ENCODE data around the gene XYLT1. TPM values are rescaled to one million over a fixed set of nuclear protein-coding genes. Genes with fewer than 3 reads are reported as not detected.

The XYLT1 gene
- total and polyA plus RNA-seq, 2 of the 8 experiments (the other 6 are each of a cell fraction or from before 2014, with no cell fraction given) = 6.6 to 25.4 TPM

GRCh38 chr16:17062676-17063075 is 408.1 kb downstream of the XYLT1 start:
- DNase-seq (ENCODE audit: low read depth in 1 of 2, low spot score in 2 of 2) (no peak), FAIRE-seq (no peak)
- Histone ChIP-seq H3K23me2 (ENCODE audit: low read depth, low read length) (no peaks in the 10 kb centered on the region), H2AK5ac (ENCODE audit: low read depth, low read length) (no peak overlapping the region), H3K4me3 (ENCODE audit: extremely low read depth in 1 of 4, insufficient read depth in 2 of 4, low read depth in 3 of 4, low read length in 4 of 4) (no peak overlapping the region), H3K9me3 (ENCODE audit: insufficient read depth in 2 of 2, low read depth in 1 of 2, low read length in 1 of 2) (no peaks in the 10 kb centered on the region), H3K4ac (replicated peaks; ENCODE audit: insufficient read length, low read depth, low read length) (no peak overlapping the region), H3K23ac (ENCODE audit: insufficient read length) (no peak overlapping the region), H3K56ac (replicated peaks; ENCODE audit: insufficient read length, low read depth, low read length) (no peak overlapping the region), H3K14ac (ENCODE audit: insufficient read length) (no peak overlapping the region), H3K27me3 (replicated peaks in 1 of 4; ENCODE audit: control insufficient read depth in 3 of 4, extremely low read depth in 1 of 4, insufficient read depth in 3 of 4, low read length in 3 of 4) (no peaks in the 10 kb centered on the region), H4K5ac (ENCODE audit: insufficient read length, low read depth, low read length) (no peak overlapping the region), H3K4me2 (ENCODE audit: insufficient read depth in 1 of 2, low read depth in 2 of 2, low read length in 2 of 2) (no peak overlapping the region), H4K20me1 (replicated peaks in 1 of 2; ENCODE audit: control insufficient read depth in 1 of 2, insufficient read depth in 2 of 2, low read length in 2 of 2) (no peaks in the 10 kb centered on the region), H3K27ac (ENCODE audit: low read depth, low read length) (no peak overlapping the region), H2BK12ac (ENCODE audit: low read depth, low read length) (no peak overlapping the region), H4K8ac (ENCODE audit: extremely low read depth, insufficient read depth, low read length) (no peak overlapping the region), H4K91ac (replicated peaks; ENCODE audit: insufficient read length, low read length) (no peak overlapping the region), H2BK20ac (ENCODE audit: low read length) (0 out of 2 replicates have a peak overlapping the region, but pooled peaks have one; percentile 32), H2BK15ac (ENCODE audit: low read length) (no peak overlapping the region), H2BK5ac (ENCODE audit: low read depth, low read length) (no peak overlapping the region), H2AFZ (ENCODE audit: low read length) (no peak overlapping the region), H3K36me3 (ENCODE audit: control insufficient read depth in 2 of 4, insufficient read depth in 4 of 4, low read length in 3 of 4) (no peaks in the 10 kb centered on the region), H3K79me2 (ENCODE audit: control insufficient read depth in 1 of 2, insufficient read depth in 2 of 2, low read length in 2 of 2) (no peaks in the 10 kb centered on the region), H3K18ac (ENCODE audit: extremely low read depth, low read length) (no peak overlapping the region), H3K9ac (replicated peaks in 1 of 4; ENCODE audit: extremely low read depth in 1 of 4, low read depth in 3 of 4, low read length in 3 of 4) (no peak overlapping the region), H3K4me1 (replicated peaks in 1 of 4; ENCODE audit: control insufficient read depth in 3 of 4, insufficient read depth in 4 of 4, low read length in 3 of 4) (no peaks in the 10 kb centered on the region; a peak in 1 of 7 replicates), H2BK120ac (replicated peaks; ENCODE audit: low read depth, low read length) (no peak overlapping the region), H3K79me1 (ENCODE audit: low read depth, low read length) (no peaks in the 10 kb centered on the region)
- WGBS, 2 experiments (ENCODE audit: extremely low coverage in 1 of 2, insufficient coverage in 1 of 2, insufficient read length in 1 of 2, insufficient replicate concordance in 2 of 2, low coverage in 1 of 2, low lambda C conversion rate in 2 of 2, missing lambda C conversion rate in 1 of 2) = 94% methylated on average over 6 of the region's 6 CpGs; no CpG with 5 or more reads in 1 of the 2 experiments
- ChIA-PET POLR2A (ENCODE audit: partially characterized antibody) (interaction anchor here (1.2 kb wide), 1 partner anchor 50 kb away, joined by 3 read pairs; no protein-coding TSS in a partner anchor), CTCF (ENCODE audit: partially characterized antibody) (no interaction called here)
- TF ChIP-seq POLR2A (IDR thresholded peaks at IDR 0.05; ENCODE audit: control extremely low read depth in 1 of 2, low read depth in 2 of 2, low read length in 2 of 2) (no peak), RNF2 (IDR thresholded peaks at IDR 0.05; ENCODE audit: borderline replicate concordance, low read depth, low read length, missing control alignments, poor library complexity, severe bottlenecking) (no peak), SIN3A (conservative IDR thresholded peaks at IDR 0.05 in 1 of 2, IDR thresholded peaks at IDR 0.05 in 1 of 2; ENCODE audit: low read depth in 1 of 2, low read length in 2 of 2) (no peak), TCF12 (IDR thresholded peaks at IDR 0.05; ENCODE audit: low read depth, low read length) (no peak), TAF1 (IDR thresholded peaks at IDR 0.05; ENCODE audit: low read depth, low read length) (no peak), BRCA1 (IDR thresholded peaks at IDR 0.05; ENCODE audit: low read depth, low read length) (no peak)

Measured in H1 (cell line).